ENCODE measurements around the gene SEPTIN10.

DNA sequence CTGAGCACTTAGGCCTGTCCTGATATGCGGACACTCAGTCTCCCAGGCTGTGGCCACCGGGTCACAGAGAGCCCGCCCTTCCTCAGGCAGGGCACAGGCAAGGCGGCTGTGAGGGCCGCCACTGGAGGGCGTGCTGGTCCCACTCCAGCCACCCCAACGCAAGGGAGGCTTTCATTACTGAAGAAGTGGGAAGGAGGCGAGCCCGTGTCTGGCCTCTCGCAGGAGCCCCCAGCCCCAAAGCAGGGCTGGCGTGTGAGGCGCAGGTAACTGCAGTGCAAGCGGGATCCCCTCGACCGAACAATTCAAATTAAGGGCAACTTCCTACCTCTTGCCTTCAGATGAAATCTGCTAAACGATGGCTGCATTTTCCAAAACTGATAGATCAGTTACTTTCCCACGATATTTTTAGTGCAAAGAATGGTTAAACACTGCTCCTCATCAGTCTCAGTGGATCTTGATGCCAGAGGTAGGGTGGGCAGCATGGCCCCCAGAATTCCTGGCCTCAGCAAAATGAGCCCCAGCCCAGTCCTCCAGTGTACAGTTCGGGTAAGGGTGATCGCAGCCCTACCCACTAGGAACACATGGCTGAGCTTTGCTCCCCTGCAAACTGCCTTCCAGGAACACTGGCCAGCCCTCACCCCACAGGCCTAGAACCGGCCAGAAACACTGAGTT lies 97.2 kb downstream of the SEPTIN10 start:
- TF ChIP-seq, protein P1, sequence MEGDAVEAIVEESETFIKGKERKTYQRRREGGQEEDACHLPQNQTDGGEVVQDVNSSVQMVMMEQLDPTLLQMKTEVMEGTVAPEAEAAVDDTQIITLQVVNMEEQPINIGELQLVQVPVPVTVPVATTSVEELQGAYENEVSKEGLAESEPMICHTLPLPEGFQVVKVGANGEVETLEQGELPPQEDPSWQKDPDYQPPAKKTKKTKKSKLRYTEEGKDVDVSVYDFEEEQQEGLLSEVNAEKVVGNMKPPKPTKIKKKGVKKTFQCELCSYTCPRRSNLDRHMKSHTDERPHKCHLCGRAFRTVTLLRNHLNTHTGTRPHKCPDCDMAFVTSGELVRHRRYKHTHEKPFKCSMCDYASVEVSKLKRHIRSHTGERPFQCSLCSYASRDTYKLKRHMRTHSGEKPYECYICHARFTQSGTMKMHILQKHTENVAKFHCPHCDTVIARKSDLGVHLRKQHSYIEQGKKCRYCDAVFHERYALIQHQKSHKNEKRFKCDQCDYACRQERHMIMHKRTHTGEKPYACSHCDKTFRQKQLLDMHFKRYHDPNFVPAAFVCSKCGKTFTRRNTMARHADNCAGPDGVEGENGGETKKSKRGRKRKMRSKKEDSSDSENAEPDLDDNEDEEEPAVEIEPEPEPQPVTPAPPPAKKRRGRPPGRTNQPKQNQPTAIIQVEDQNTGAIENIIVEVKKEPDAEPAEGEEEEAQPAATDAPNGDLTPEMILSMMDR (conservative IDR thresholded peaks at IDR 0.05 in 1 of 2, IDR thresholded peaks at IDR 0.05 in 1 of 2; ENCODE audit: low read depth in 1 of 2, low read length in 2 of 2) = peak; percentile 37 to 55
- no peak for TF ChIP-seq EZH2 (IDR thresholded peaks at IDR 0.05; ENCODE audit: low read length, missing control alignments)
